ENCODE data around the gene DOLK. TPM values are rescaled to one million over a fixed set of nuclear protein-coding genes. Genes with fewer than 3 reads are reported as not detected.

DOLK gene
- total RNA-seq, 2 donors from 2014 or later = 8.0 to 12.2 TPM

DNA sequence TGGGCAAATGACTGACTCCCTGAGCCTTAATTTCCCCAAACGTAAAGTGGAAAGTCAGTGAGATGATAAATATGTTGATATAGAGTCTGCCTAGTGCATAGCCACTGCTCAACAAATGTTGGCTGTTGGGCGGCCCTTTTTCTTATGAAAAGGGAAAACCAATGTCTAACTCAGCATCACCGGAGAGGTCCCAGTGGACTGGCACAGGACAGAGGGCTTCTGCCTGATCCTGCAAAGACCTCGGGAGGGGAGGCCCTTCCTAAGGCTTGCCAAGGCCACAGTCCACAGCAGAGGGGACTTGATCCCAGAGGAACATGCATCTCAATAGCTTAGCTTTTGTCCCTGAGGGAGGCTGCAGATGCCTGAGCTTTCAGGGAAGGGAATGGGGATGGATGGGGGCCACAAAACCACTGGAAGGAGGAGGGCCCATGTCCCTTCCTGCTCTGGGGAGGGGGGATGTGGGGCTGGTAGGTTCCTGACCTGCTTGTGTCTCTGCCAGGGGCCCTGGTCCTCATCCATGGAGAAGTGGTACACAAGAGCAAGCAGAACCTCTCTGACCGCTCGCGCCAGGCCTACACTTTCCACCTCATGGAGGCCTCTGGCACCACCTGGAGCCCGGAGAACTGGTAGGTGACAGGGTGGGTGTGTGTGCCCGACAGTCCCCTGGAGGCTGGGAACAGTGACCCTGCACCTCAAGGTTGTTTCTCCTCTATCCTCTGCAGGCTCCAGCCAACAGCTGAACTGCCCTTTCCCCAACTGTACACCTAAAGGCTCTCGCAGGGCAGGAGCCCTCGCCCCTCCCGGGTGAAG lies 6.3 kb downstream of the DOLK start:
- no peak for DNase-seq
- Histone ChIP-seq H3K27me3 (no peaks in the 10 kb centered on the region), H3K36me3 (replicated peaks in 1 of 2; ENCODE audit: insufficient read depth in 1 of 2, low read depth in 2 of 2) (peaks cover 0 to 2% of the 10 kb centered on the region in 2 donors), H3K4me3 (no peak overlapping the region), H3K27ac (peak overlapping the region in 1 of 4 donors; percentile 31), H3K9me3 (no peaks in the 10 kb centered on the region), H3K4me1 (peaks cover 22% of the 10 kb centered on the region)
- TF ChIP-seq POLR2A (IDR thresholded peaks at IDR 0.05) (no peak), CTCF (IDR thresholded peaks at IDR 0.05) (no peak)
- intact Hi-C loops (cut with DNase I) = no loop called here
- WGBS, 2 donors = 69 to 87% methylated on average over 9 to 12 of the region's 12 CpGs
- no peak for ATAC-seq

GRCh38 chr9:128940271-128940921 lies 7.0 kb downstream of the DOLK start:
- H3K4me1 ChIP-seq = peaks cover 15% of the 10 kb centered on the region
- ATAC-seq (no peak), DNase-seq (no peak)
- no peak overlapping the region for H3K27ac ChIP-seq
- H3K4me3 ChIP-seq = no peak overlapping the region
- WGBS, 2 donors = 62 to 75% methylated on average over 10 to 15 of the region's 15 CpGs
- intact Hi-C loops (cut with DNase I) = no loop called here
- TF ChIP-seq POLR2A (IDR thresholded peaks at IDR 0.05) (no peak), CTCF (IDR thresholded peaks at IDR 0.05) (no peak)
- H3K9me3 ChIP-seq = no peaks in the 10 kb centered on the region
- peaks cover 0 to 2% of the 10 kb centered on the region in 2 donors for H3K36me3 ChIP-seq (replicated peaks in 1 of 2; ENCODE audit: insufficient read depth in 1 of 2, low read depth in 2 of 2)
- H3K27me3 ChIP-seq = no peaks in the 10 kb centered on the region

GRCh38 chr9:128937310-128938165 lies 9.9 kb downstream of the DOLK start:
- no peaks in the 10 kb centered on the region for H3K4me1 ChIP-seq
- WGBS, 2 donors = 88 to 94% methylated on average over 8 to 9 of the region's 9 CpGs
- DNase-seq = no peak
- no peaks in the 10 kb centered on the region for H3K9me3 ChIP-seq
- H3K36me3 ChIP-seq (replicated peaks in 1 of 2; ENCODE audit: insufficient read depth in 1 of 2, low read depth in 2 of 2) = peaks cover 0 to 2% of the 10 kb centered on the region in 2 donors
- TF ChIP-seq CTCF (IDR thresholded peaks at IDR 0.05) (no peak), POLR2A (IDR thresholded peaks at IDR 0.05) (no peak)
- H3K27ac ChIP-seq = no peak overlapping the region
- H3K27me3 ChIP-seq = no peaks in the 10 kb centered on the region
- no peak overlapping the region for H3K4me3 ChIP-seq
- ATAC-seq = no peak
- intact Hi-C loops (cut with DNase I) = no loop called here

GRCh38 chr9:128936171-128936865 lies 11.1 kb downstream of the DOLK start:
- H3K4me1 ChIP-seq = no peaks in the 10 kb centered on the region

More at GRCh38 chr9:128936171-128936865, 11.1 kb downstream of the DOLK start:
- Histone ChIP-seq H3K4me3 (no peak overlapping the region), H3K27me3 (no peaks in the 10 kb centered on the region), H3K36me3 (replicated peaks in 1 of 2; ENCODE audit: insufficient read depth in 1 of 2, low read depth in 2 of 2) (no peaks in the 10 kb centered on the region), H3K9me3 (no peaks in the 10 kb centered on the region), H3K27ac (no peak overlapping the region)
- 82 to 84% methylated on average over 11 of the region's 11 CpGs for WGBS, 2 donors
- no peak for ATAC-seq
- intact Hi-C loops (cut with DNase I) = no loop called here
- no peak for DNase-seq
- TF ChIP-seq POLR2A (IDR thresholded peaks at IDR 0.05) = no peak
- TF ChIP-seq CTCF (IDR thresholded peaks at IDR 0.05) = no peak

Measured in body of pancreas (tissue), 4 donors.